H1 (cell line): ENCODE measurements around the gene MED16. TPM values are rescaled to one million over a fixed set of nuclear protein-coding genes. Genes with fewer than 3 reads are reported as not detected.
A peak's percentile ranks its signal among the peaks of the same experiment; 100 is the strongest.

Source experiments
- MAX ChIP-seq: IDR thresholded peaks from 2 replicates; pipeline ENCODE4 v1.6.1; 2012; ENCODE audit warnings: inconsistent platforms
- NANOG ChIP-seq: IDR thresholded peaks from 2 replicates; pipeline ENCODE4 v1.6.1; 2011; ENCODE audit warnings: low read length, low read depth, mild to moderate bottlenecking, inconsistent platforms; ENCODE audit not compliant: insufficient read depth, poor library complexity, severe bottlenecking
- RFX5 ChIP-seq: IDR thresholded peaks from 2 replicates; pipeline ENCODE4 v1.6.1; 2011; ENCODE audit warnings: low read depth, low read length, improper control_type of control experiment, borderline replicate concordance
- polyA plus RNA-seq, 7 experiments: library from polyadenylated mRNA; depleted of rRNA in 3 of 7; stranded (reverse) in 5 of 7; unstranded in 2 of 7; fragments of >200 nt in 5 of 7; fragments of 200-250 nt in 2 of 7; gene quantifications; 1 replicate in 5 of 7; 2 replicates in 1 of 7; 4 replicates in 1 of 7; pipeline versions ENCODE4 v1.2.1 to v1.2.3, GENCODE V29; 2011 to 2013; ENCODE audit warnings: missing spikeins in 2 of 7, mixed read lengths in 2 of 7
- total RNA-seq: library from RNA; stranded (reverse); fragmentation: NEBNext Ultra II Directional; extraction: Animal tissue kit (Norgen Biotek cat#: 25700); gene quantifications from 2 replicates; pipeline ENCODE4 v1.2.1, GENCODE V29; 2021

The MED16 gene
- total and polyA plus RNA-seq, 2 of the 8 experiments (the other 6 are each of a cell fraction or from before 2014, with no cell fraction given) = 51.0 to 67.2 TPM

GRCh38 chr19:911197-912033, 18.4 kb upstream of the MED16 start (continued):
- no peak for TF ChIP-seq RFX5
- TF ChIP-seq NANOG = no peak
- TF ChIP-seq MAX = peak; percentile 83
- TF ChIP-seq, all 59 proteins: peak for 5
